H1 (cell line): ENCODE measurements around the gene SGMS1. TPM values are rescaled to one million over a fixed set of nuclear protein-coding genes. Genes with fewer than 3 reads are reported as not detected.

Source experiments
- CTCF ChIA-PET: fragments of 300-600 bp; sonication (Branson Sonifier 250); formaldehyde crosslinking; loops from one replicate; lab custom pipeline; 2021; ENCODE audit not compliant: partially characterized antibody; lab: Charles Lee
- POLR2A ChIA-PET: fragments of 300-600 bp; sonication (Branson Sonifier 250); formaldehyde crosslinking; loops from one replicate; lab custom pipeline; 2021; ENCODE audit warnings: inconsistent platforms; ENCODE audit not compliant: partially characterized antibody; lab: Charles Lee
- DNase-seq, 2 experiments: peaks; one replicate each; pipeline versions ENCODE4 v3.0.0 to v3.0.0-alpha.2; 2010 to 2022; ENCODE audit warnings: low spot score in 2 of 2, low read depth in 1 of 2, mixed read lengths in 1 of 2
- FAIRE-seq: peaks from 2 replicates; lab custom pipeline; 2011; peaks lifted over from hg19 to GRCh38; lab: Jason Lieb, UNC
- H2AFZ ChIP-seq: 2 replicates; pipeline ENCODE4 v1.8.1; 2012; ENCODE audit warnings: low read length, inconsistent platforms
- H2AK5ac ChIP-seq: 2 replicates; pipeline ENCODE4 v1.6.1; 2013; ENCODE audit warnings: low read depth, low read length
- H2BK120ac ChIP-seq: replicated peaks from 2 replicates; pipeline ENCODE3; 2013; ENCODE audit warnings: low read depth, low read length, inconsistent platforms
- H2BK12ac ChIP-seq: 2 replicates; pipeline ENCODE4 v1.6.1; 2013; ENCODE audit warnings: low read depth, low read length
- H2BK15ac ChIP-seq: 2 replicates; pipeline ENCODE4 v1.6.1; 2013; ENCODE audit warnings: low read length
- H2BK20ac ChIP-seq: 2 replicates; pipeline ENCODE4 v1.6.1; 2013; ENCODE audit warnings: low read length
- H2BK5ac ChIP-seq: 2 replicates; pipeline ENCODE4 v1.6.1; 2013; ENCODE audit warnings: low read depth, low read length
- H3K14ac ChIP-seq: 2 replicates; pipeline ENCODE4 v1.6.1; 2013; ENCODE audit warnings: inconsistent platforms; ENCODE audit not compliant: insufficient read length
- H3K18ac ChIP-seq: 2 replicates; pipeline ENCODE4 v1.6.1; 2013; ENCODE audit warnings: low read length; ENCODE audit errors: extremely low read depth
- H3K23ac ChIP-seq: 2 replicates; pipeline ENCODE4 v1.6.1; 2013; ENCODE audit warnings: inconsistent platforms; ENCODE audit not compliant: insufficient read length
- H3K23me2 ChIP-seq: 2 replicates; pipeline ENCODE4 v1.6.1; 2013; ENCODE audit warnings: low read depth, low read length
- H3K27ac ChIP-seq: 2 replicates; pipeline ENCODE4 v1.6.1; 2011; ENCODE audit warnings: low read depth, low read length, inconsistent platforms
- H3K27me3 ChIP-seq, 4 experiments: replicated peaks in 1 of 4; 1 replicate in 1 of 4; 2 replicates in 3 of 4; pipeline versions ENCODE4 v1.6.1 to v1.8.1; 2011 to 2013; ENCODE audit warnings: low read length in 3 of 4, mild to moderate bottlenecking in 3 of 4, inconsistent platforms in 2 of 4, mixed read lengths in 2 of 4, moderate library complexity in 1 of 4; ENCODE audit not compliant: control insufficient read depth in 3 of 4, insufficient read depth in 3 of 4; ENCODE audit errors: extremely low read depth in 1 of 4
- H3K36me3 ChIP-seq, 4 experiments: 2 replicates each; pipeline versions ENCODE4 v1.6.1 to v1.8.1; 2011 to 2013; ENCODE audit warnings: mild to moderate bottlenecking in 4 of 4, low read length in 3 of 4, moderate library complexity in 2 of 4, control low read depth in 1 of 4, inconsistent platforms in 1 of 4; ENCODE audit not compliant: insufficient read depth in 4 of 4, control insufficient read depth in 2 of 4
- H3K4ac ChIP-seq: replicated peaks from 2 replicates; pipeline ENCODE3; 2013; ENCODE audit warnings: low read length, low read depth, mixed read lengths, inconsistent platforms; ENCODE audit not compliant: insufficient read length
- H3K4me1 ChIP-seq, 4 experiments: replicated peaks in 1 of 4; 1 replicate in 1 of 4; 2 replicates in 3 of 4; pipeline versions ENCODE4 v1.6.1 to v1.8.1; 2011 to 2013; ENCODE audit warnings: low read length in 3 of 4, inconsistent platforms in 2 of 4, mixed read lengths in 1 of 4; ENCODE audit not compliant: insufficient read depth in 4 of 4, control insufficient read depth in 3 of 4
- H3K4me2 ChIP-seq, 2 experiments: 2 replicates each; pipeline versions ENCODE4 v1.6.1 to v1.8.1; 2011 to 2013; ENCODE audit warnings: low read depth in 2 of 2, low read length in 2 of 2, control low read depth in 1 of 2, inconsistent platforms in 1 of 2, mild to moderate bottlenecking in 1 of 2; ENCODE audit not compliant: insufficient read depth in 1 of 2
- H3K4me3 ChIP-seq, 4 experiments: fragments of 200-600, 300-600 bp in 1 of 4; sonication (generic), shearing (Covaris generic), sonication (Bioruptor Twin) in 1 of 4; 2 replicates each; pipeline versions ENCODE4 v1.5.1 to v1.8.1; 2011 to 2016; ENCODE audit warnings: low read length in 4 of 4, low read depth in 3 of 4, control low read depth in 2 of 4, inconsistent platforms in 2 of 4, mild to moderate bottlenecking in 2 of 4, mixed read lengths in 1 of 4, moderate library complexity in 1 of 4; ENCODE audit not compliant: insufficient read depth in 2 of 4; ENCODE audit errors: extremely low read depth in 1 of 4
- H3K56ac ChIP-seq: replicated peaks from 2 replicates; pipeline ENCODE3; 2013; ENCODE audit warnings: low read depth, mild to moderate bottlenecking, mixed read lengths, low read length, inconsistent platforms; ENCODE audit not compliant: insufficient read length
- H3K79me1 ChIP-seq: 2 replicates; pipeline ENCODE4 v1.6.1; 2013; ENCODE audit warnings: low read depth, low read length, control low read depth
- H3K79me2 ChIP-seq, 2 experiments: 2 replicates each; pipeline versions ENCODE4 v1.6.1 to v1.8.1; 2012 to 2013; ENCODE audit warnings: low read length in 2 of 2, mild to moderate bottlenecking in 2 of 2, inconsistent platforms in 1 of 2; ENCODE audit not compliant: insufficient read depth in 2 of 2, control insufficient read depth in 1 of 2
- H3K9ac ChIP-seq, 4 experiments: replicated peaks in 1 of 4; 1 replicate in 1 of 4; 2 replicates in 3 of 4; pipeline versions ENCODE4 v1.6.1 to v1.8.1; 2011 to 2013; ENCODE audit warnings: low read depth in 3 of 4, low read length in 3 of 4, control low read depth in 2 of 4, mild to moderate bottlenecking in 2 of 4, moderate library complexity in 2 of 4, inconsistent platforms in 1 of 4; ENCODE audit errors: extremely low read depth in 1 of 4
- H3K9me3 ChIP-seq, 2 experiments: 2 replicates each; pipeline versions ENCODE4 v1.6.1 to v1.8.1; 2012 to 2013; ENCODE audit warnings: mild to moderate bottlenecking in 2 of 2, moderate library complexity in 2 of 2, control low read depth in 1 of 2, inconsistent platforms in 1 of 2, low read depth in 1 of 2, low read length in 1 of 2, mixed read lengths in 1 of 2; ENCODE audit not compliant: insufficient read depth in 2 of 2
- H4K20me1 ChIP-seq, 2 experiments: replicated peaks in 1 of 2; 2 replicates each; pipeline versions ENCODE3 to v1.8.1; 2011 to 2013; ENCODE audit warnings: inconsistent platforms in 2 of 2, low read length in 2 of 2, mild to moderate bottlenecking in 1 of 2; ENCODE audit not compliant: insufficient read depth in 2 of 2, control insufficient read depth in 1 of 2
- H4K5ac ChIP-seq: 2 replicates; pipeline ENCODE4 v1.6.1; 2013; ENCODE audit warnings: low read length, low read depth, mixed read lengths, inconsistent platforms; ENCODE audit not compliant: insufficient read length
- H4K8ac ChIP-seq: 2 replicates; pipeline ENCODE4 v1.8.0; 2013; ENCODE audit warnings: mild to moderate bottlenecking, moderate library complexity, low read length, inconsistent platforms; ENCODE audit not compliant: insufficient read depth; ENCODE audit errors: extremely low read depth
- H4K91ac ChIP-seq: replicated peaks from 2 replicates; pipeline ENCODE3; 2013; ENCODE audit warnings: low read length, mixed read lengths, inconsistent platforms; ENCODE audit not compliant: insufficient read length
- BRCA1 ChIP-seq: IDR thresholded peaks from 2 replicates; pipeline ENCODE4 v1.6.1; 2012; ENCODE audit warnings: low read depth, low read length, improper control_type of control experiment
- CBX5 ChIP-seq: fragments of 300-800, 300-1000 bp; sonication (generic); IDR thresholded peaks from 2 replicates; pipeline ENCODE4 v1.7.1; 2016; ENCODE audit warnings: antibody characterized with exemption, low read length, low read depth
- CBX8 ChIP-seq: fragments of 300-800, 300-1000 bp; sonication (generic); IDR thresholded peaks from 2 replicates; pipeline ENCODE4 v1.7.1; 2016; ENCODE audit warnings: low read depth, low read length, borderline replicate concordance
- EP300 ChIP-seq, 2 experiments: IDR thresholded peaks; 1 replicate in 1 of 2; 2 replicates in 1 of 2; pipeline ENCODE4 v1.6.1; 2011 to 2012; ENCODE audit warnings: low read depth in 2 of 2, low read length in 2 of 2, mild to moderate bottlenecking in 2 of 2, borderline replicate concordance in 1 of 2, inconsistent platforms in 1 of 2, moderate library complexity in 1 of 2
- FOSL1 ChIP-seq: IDR thresholded peaks from 2 replicates; pipeline ENCODE4 v1.6.1; 2011; ENCODE audit warnings: mild to moderate bottlenecking, low read depth, low read length, moderate library complexity; ENCODE audit not compliant: insufficient read depth
- JUND ChIP-seq: IDR thresholded peaks from 2 replicates; pipeline ENCODE4 v1.6.1; 2011; ENCODE audit warnings: mild to moderate bottlenecking, improper control_type of control experiment, low read length
- KDM5A ChIP-seq: fragments of 200-600 bp; IDR thresholded peaks from 2 replicates; pipeline ENCODE4 v1.7.1; 2012; ENCODE audit warnings: mild to moderate bottlenecking, low read length, inconsistent platforms, mixed read lengths
- SRF ChIP-seq: IDR thresholded peaks from 2 replicates; pipeline ENCODE4 v1.6.1; 2011; ENCODE audit warnings: mild to moderate bottlenecking, low read depth, low read length, moderate library complexity
- TBP ChIP-seq: IDR thresholded peaks from 2 replicates; pipeline ENCODE4 v1.6.1; 2011; ENCODE audit warnings: low read depth, low read length, improper control_type of control experiment
- TEAD4 ChIP-seq: IDR thresholded peaks from 2 replicates; pipeline ENCODE4 v1.6.1; 2012; ENCODE audit warnings: low read depth, low read length, inconsistent platforms, mixed read lengths
- WGBS, 2 experiments: shearing (Covaris generic) in 1 of 2; methylation state at CpG; one replicate each; pipeline versions ENCODE4 v1.1.6 to v1.1.7; 2013 to 2015; ENCODE audit warnings: low lambda C conversion rate in 2 of 2, mixed read lengths in 2 of 2, inconsistent platforms in 1 of 2, low coverage in 1 of 2, missing lambda C conversion rate in 1 of 2; ENCODE audit not compliant: insufficient replicate concordance in 2 of 2, insufficient coverage in 1 of 2, insufficient read length in 1 of 2; ENCODE audit errors: extremely low coverage in 1 of 2, missing lambda C conversion rate in 1 of 2; 5-methylcytosine and 5-hydroxymethylcytosine counted together
- polyA plus RNA-seq, 7 experiments: library from polyadenylated mRNA; depleted of rRNA in 3 of 7; stranded (reverse) in 5 of 7; unstranded in 2 of 7; fragments of >200 nt in 5 of 7; fragments of 200-250 nt in 2 of 7; gene quantifications; 1 replicate in 5 of 7; 2 replicates in 1 of 7; 4 replicates in 1 of 7; pipeline versions ENCODE4 v1.2.1 to v1.2.3, GENCODE V29; 2011 to 2013; ENCODE audit warnings: missing spikeins in 2 of 7, mixed read lengths in 2 of 7
- total RNA-seq: library from RNA; stranded (reverse); fragmentation: NEBNext Ultra II Directional; extraction: Animal tissue kit (Norgen Biotek cat#: 25700); gene quantifications from 2 replicates; pipeline ENCODE4 v1.2.1, GENCODE V29; 2021
- TF ChIP-seq, protein P1 (sequence below): IDR thresholded peaks from 2 replicates; pipeline ENCODE4 v1.6.1; 2012; ENCODE audit warnings: low read length, inconsistent platforms

SGMS1 gene
- total and polyA plus RNA-seq, 2 of the 8 experiments (the other 6 are each of a cell fraction or from before 2014, with no cell fraction given): 6.0 to 15.6 TPM

GRCh38 chr10:50360077-50360850, 263.5 kb downstream of the SGMS1 start:
- Histone ChIP-seq H3K4me1 (peaks cover 0 to 2% (median 0%) of the 10 kb centered on the region in 4 experiments; a peak in 1 of 7 replicates), H4K8ac (no peak overlapping the region), H2BK12ac (no peak overlapping the region), H3K79me1 (no peaks in the 10 kb centered on the region), H3K4ac (no peak overlapping the region), H3K18ac (no peak overlapping the region), H2BK5ac (no peak overlapping the region), H3K56ac (no peak overlapping the region), H3K36me3 (peaks cover 0 to 3% (median 0%) of the 10 kb centered on the region in 4 experiments; a peak in 1 of 8 replicates), H3K4me3 (no peak overlapping the region), H2BK120ac (no peak overlapping the region), H3K23ac (no peak overlapping the region), H3K14ac (no peak overlapping the region), H2BK20ac (no peak overlapping the region), H3K9ac (no peak overlapping the region), H2AFZ (no peak overlapping the region), H2BK15ac (no peak overlapping the region), H3K23me2 (no peaks in the 10 kb centered on the region), H3K9me3 (peaks cover 0 to 7% of the 10 kb centered on the region in 2 experiments; a peak in 1 of 4 replicates), H4K5ac (no peak overlapping the region), H4K91ac (no peak overlapping the region), H3K27me3 (no peaks in the 10 kb centered on the region), H4K20me1 (no peaks in the 10 kb centered on the region), H3K27ac (no peak overlapping the region), H3K4me2 (no peak overlapping the region), H2AK5ac (no peak overlapping the region), H3K79me2 (no peaks in the 10 kb centered on the region)
- ChIA-PET POLR2A (no interaction called here), CTCF (interaction anchor here (1.1 to 3.0 kb wide), 2 partner anchors 8 to 49 kb away, joined by 3 to 12 read pairs; no protein-coding TSS in a partner anchor)
- TF ChIP-seq EP300 (IDR thresholded peaks at IDR 0.05; ENCODE audit: borderline replicate concordance in 1 of 2, low read depth in 2 of 2, low read length in 2 of 2) (no peak), BRCA1 (no peak), FOSL1 (no peak), TBP (no peak), TEAD4 (no peak), CBX5 (no peak), JUND (no peak), CBX8 (no peak), KDM5A (no peak), SRF (no peak)
- TF ChIP-seq, protein P1, sequence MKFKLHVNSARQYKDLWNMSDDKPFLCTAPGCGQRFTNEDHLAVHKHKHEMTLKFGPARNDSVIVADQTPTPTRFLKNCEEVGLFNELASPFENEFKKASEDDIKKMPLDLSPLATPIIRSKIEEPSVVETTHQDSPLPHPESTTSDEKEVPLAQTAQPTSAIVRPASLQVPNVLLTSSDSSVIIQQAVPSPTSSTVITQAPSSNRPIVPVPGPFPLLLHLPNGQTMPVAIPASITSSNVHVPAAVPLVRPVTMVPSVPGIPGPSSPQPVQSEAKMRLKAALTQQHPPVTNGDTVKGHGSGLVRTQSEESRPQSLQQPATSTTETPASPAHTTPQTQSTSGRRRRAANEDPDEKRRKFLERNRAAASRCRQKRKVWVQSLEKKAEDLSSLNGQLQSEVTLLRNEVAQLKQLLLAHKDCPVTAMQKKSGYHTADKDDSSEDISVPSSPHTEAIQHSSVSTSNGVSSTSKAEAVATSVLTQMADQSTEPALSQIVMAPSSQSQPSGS: no peak
- DNase-seq (no peak), FAIRE-seq (no peak)
- WGBS, 2 experiments: 84% methylated on average over 5 of the region's 5 CpGs; no CpG with 5 or more reads in 1 of the 2 experiments
